GM18519 (cell line): ENCODE measurements around the gene HTT-AS.
A peak's percentile ranks its signal among the peaks of the same experiment; 100 is the strongest.
"Not testable (repeated sequence)": the region's sequence is repeated elsewhere in the genome, so short reads cannot be mapped to it uniquely, and the experiment has no call there.

Source experiments
- ATAC-seq: cut with Tn5 transposase; IDR thresholded peaks from one replicate; pipeline ENCODE4 v1.9.1; 2021; ENCODE audit warnings: mild to moderate bottlenecking, moderate library complexity; ENCODE audit not compliant: unreplicated experiment, low FRiP score

Gene HTT-AS

DNA sequence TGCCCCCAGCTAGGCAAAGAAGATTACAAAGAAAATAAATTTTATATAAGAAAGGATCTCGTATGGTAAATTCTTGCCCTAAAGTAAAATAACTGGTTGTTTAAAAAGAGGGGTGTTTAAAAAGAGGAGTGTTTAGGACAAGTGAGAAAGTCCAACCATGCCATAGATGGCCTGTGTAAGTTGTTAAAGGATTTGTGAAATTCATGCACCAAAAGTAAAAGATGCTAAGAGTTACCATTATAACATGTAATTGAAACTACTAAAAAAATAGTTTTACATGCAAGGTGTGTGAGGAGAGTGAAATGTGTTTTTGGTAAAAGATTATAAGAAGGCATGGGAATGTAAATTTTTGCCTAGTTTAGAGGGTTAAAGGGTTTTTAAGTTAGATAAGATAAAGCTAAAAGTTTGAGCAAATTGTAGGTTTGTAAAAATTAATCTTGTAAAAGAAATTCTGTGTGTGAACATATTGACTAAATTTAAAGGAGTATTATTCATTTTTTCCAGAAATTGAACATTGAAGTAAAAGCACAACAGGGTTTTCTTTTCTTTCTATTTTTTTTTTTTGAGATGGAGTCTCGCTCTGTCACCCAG, 20.1 kb downstream of the HTT-AS start:
- no peak for ATAC-seq

DNA sequence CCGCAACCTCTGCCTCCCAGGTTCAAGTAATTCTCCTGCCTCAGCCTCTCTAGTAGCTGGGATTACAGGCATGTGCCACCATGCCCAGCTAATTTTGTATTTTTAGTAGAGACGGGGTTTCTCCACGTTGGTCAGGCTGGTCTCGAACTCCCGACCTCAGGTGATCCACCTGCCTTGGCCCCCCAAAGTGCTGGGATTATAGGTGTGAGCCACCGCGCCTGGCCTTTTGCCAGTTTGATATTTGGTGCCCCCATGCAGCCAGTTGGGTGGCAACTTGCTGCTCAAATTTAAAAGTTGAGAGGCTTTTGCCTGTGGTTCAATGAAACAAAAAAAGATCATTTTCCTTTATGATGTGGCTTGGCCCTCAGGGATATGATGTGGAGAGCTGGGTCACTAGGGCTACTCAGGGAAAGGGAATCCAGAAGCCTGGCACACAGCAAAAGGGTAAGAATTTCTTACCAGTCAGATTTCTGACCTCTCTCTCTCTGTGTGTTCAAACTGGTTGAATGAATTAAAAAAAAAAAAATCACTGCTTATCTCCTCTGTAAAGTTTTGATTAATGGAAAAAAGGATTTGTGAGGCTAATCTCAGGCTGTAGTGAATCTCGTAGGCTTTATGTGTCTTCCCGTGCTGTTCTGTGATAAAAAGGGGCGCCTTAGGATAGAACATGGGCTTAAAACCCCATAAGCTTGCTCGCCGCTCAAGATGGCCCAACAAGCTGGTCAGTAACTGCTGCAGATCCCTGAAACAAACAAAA, 23.0 kb downstream of the HTT-AS start:
- ATAC-seq = not testable (repeated sequence)

DNA sequence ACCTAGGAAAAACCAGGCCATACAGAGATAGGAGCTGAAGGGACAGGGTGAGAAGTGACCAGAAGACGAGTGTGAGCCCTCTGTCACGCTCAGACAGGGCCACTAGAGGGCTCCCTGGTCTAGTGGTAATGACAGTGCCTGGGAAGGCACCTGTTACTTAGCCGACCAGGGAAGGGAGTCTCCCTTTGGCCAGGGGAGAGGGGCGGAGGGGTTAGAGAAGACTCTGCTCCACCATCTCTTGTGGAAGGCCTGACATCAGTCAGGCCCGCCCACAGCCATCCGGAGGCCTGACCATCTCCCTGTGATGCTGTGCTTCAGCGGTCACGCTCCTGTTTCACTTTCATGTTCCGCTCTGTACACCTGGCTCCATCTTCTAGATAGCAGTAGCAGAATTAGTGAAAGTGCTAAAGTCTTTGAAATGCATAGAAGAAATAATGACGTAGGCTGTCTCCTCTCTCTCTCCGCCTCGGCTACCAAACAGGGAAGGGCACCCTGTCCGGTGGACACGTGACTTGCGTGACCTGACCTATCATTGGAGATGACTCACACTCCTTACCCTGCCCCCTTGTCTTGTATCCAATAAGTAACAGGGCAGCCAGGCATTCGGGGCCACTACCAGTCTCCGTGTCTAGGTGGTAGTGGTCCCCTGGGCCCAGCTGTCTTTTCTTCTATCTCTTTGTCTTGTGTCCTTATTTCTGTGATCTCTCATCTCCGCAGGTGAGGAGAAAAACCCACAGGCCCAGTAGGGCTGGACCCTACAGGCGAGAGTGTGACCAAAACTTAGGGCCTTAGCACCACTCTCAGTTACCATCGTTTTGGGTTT, 26.7 kb downstream of the HTT-AS start:
- ATAC-seq = peak; percentile 52

DNA sequence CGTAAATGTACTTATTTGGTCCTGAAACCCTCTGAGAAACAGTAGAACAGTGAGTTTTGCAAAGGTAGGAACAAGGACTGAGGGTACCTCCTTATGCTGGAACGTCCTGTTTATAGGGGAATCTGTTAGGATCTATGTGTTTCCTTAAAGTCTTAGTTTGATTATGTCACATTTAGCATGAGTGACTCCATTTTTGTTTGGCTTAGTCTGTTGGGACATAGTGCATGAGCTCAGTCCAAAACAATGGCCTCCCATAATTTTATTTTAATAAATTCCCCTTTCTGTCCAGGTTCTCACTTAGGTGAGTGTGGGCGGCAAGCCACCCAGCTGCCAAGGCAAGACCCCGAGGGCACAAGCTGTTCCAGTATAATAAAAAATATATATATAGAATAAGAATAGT, 27.7 kb downstream of the HTT-AS start:
- no peak for ATAC-seq

DNA sequence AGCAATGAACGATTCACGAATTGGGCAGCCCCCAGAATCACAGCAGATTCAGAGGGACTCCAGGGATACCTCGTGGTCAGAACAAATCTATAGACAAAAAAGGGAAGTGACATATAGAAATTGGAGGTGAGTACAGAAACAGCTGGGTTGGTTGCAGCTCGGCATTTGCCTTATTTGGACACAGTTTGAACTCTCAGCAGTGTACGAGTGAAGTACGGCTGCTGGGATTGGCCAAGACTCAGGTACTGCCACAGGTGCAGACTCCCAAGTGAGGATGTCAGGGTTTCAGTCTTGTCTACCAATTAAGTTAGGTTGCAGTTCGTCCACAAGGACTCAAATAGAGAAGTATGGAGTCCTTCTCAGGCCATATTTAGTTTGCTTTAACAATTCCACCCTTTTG, 28.2 kb downstream of the HTT-AS start:
- ATAC-seq = no peak

DNA sequence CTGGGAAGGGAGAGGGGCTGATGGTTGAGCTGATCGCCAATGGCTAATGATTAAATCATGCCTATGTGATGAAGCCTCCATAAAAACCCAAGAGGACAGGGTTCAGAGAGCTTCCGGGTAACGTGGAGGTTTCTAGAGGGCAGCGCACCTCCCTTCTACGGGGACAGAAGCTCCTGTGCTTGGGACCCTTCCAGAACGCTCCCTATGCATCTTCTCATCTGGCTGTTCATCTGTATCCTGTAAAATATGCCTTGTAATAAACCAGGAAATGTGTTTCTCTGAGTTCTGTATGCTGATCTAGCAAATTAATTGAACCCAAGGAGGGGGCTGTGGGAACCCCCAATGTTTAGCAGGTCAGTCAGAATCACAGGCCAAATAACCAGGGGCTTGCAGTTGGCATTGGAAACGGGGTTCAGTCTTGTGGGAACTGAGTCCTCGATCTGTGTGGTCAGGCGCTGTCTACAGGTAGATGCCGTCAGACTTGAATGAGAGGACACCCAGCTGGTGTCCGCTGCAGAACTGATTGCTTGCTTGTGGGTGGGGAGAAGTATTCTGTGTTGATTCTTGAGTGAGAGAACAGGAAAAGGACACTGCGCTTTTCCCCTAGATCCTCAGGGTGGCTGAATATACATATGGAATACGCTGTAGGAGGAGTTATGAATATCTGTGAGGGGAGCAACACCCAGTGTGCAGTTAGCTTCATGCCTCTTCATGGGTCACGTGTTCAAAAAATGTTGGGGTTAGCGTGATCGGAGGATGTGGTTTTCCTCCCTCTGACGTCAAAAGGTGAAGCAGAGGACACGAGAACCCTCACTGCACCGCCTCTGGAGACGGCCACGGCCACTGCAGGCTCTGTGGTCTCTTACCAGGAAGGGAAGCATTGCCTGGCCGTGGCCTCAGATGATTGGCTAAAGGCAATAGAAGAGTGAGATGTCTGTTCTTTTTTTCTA, 29.2 kb downstream of the HTT-AS start:
- no peak for ATAC-seq

DNA sequence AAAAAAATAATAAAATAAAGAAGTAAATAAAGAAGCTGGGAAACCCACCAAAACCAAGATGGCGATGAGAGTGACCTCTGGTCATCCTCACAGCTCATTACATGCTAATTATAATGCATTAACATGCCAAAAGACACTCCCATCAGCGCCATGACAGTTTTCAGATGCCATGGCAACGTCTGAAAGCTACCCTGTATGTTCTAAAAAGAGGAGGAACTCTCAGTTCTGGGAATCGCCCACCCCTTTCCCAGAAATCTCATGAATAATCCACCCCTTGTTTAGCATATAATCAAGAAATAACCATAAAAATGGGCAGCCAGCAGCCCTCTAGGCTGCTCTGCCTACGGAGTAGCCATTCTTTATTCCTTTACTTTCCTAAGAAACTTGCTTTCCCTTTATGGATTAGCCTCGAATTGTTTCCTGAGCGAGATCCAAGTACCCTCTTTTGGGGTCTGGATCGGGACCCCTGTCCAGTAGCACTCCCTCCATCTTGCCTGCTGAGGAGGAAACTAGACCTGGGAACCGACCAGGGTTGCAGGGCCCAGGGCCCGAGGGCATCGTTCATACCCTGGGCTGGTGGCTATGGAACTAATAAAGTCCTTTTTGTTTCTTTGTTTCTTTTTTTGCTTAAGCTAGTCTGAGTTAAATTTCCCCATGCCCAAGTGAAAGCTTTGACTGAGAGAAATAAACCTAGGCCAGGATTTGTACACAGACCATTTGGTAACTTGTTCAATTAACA, 30.9 kb downstream of the HTT-AS start:
- no peak for ATAC-seq

DNA sequence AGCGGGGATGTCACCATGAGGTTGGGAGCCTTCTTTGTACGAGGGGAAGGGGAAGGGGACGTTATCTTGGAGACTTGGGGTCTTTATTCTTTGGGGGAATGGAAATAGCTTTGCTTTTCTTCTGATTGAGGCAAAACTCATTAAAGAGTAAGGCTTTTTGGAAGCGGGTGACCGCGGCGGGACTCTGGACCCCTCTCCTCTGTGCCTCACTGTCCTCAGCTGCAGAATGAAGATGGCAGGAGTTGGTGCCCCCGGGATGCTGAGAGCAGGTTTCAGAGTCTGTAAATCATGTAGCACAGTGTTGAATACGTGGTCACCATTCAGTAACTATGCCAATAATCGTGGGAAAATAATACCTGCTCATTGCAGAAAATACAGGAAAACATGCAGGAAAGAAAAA, 32.1 kb downstream of the HTT-AS start:
- no peak for ATAC-seq

DNA sequence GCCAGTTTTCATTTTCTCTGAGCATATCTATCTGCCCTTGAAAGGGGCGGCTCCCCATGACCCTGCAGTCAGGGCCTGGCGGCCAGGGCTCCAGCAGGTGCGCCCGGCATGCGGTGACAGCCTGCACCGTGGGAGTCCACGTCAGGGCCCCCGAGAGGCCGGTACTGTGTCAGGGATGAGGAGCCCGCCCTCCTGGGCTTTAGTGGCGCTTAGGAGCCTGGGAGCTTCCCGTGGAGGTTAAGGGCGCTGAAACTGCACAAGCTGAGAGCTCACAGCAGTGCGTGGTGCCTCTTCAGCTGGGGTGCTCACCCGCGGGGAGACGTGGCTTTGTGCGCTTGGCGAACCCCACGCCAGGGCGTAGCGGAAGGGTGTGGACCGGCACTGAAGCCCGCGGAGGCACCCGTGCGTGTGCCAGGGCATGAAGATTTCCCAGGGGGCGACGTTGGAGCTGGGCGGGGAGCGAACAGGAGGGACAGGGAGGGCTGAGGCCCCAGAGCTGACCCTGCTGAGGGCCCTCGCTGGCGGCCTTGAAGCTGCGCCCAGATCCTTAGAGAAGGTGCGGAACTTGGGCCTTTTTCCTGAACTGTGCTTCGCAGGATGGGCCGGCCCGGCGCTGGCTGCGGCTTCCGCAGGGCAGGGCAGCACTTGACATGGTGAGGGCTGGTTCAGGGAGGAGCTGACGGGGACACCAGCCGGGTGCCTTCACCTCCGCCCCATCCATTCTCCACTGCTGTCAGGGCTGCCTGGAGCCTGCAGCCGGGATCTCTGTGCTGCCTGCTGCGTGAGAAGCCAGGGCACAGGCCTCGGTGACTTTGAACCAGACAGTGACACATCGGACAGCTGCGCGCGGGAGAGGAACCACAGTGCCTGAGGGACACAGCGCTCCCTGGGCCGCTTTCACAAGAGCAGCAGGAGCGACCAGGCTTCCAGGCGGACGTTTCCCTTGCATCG, 32.9 kb downstream of the HTT-AS start:
- no peak for ATAC-seq

DNA sequence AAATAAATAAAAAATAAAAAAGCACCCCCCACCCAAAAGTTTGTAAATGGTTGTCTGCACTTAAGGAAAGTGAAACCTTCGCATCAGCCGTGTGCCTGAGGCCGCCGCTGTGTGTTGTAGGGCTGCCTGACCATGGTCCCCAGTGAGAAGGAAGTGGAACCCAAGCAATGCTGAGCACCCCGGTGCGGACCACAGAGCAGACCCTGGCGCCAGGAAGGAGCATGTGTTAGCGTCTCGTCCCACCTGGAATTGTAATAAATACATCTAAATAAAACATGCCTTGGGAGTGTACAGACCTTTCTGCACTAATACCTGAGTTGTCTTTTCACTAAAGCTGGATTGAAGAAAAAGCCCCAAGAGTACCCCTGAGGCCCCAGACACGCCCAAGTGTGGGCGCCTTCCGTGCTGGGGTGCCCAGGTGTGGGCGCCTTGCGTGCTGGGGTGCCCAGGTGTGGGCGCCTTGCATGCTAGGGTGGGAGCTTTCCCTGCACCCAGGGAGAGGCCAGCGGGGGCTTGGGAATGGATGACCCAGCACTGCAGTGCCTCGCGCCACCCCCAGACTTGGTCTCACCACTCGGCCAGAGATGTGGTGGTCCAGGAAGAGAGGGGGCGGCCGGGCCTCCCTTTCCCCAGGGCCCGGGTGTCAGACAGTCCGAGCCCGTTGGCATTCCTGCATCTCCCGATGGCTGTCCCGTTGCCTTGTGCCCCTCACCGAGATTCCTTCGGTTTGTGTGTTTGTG, 33.7 kb downstream of the HTT-AS start:
- ATAC-seq = peak; percentile 33

DNA sequence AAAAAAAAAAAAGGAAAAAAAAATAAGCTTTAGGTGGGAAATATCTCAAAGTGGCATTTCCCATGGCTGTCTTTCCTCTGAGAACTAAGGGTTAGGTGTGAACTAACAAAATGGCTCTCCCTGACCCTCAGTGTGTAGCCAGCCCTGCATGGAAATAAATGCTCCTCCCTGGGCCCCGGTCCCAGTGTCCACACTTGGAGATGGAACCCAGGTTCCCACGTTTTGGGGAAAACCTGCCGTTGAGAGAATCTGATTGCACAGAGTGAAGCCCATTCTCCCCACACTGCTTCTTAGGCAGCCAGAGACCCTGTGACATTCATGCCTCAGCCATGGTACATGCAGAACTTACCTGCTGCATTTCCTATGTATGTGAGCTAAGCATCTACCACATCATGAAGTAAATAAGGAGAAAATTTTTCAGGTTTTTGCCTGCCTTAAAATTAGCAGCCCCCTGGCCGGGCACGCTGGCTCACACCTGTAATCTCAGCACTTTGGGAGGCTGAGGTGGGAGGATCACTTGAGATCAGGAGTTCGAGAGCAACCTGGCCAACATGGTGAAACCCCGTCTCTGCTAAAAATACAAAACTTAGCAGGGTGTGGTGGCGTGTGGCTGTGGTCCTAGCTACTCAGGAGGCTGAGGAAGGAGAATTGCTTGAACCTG, 34.5 kb downstream of the HTT-AS start:
- no peak for ATAC-seq

DNA sequence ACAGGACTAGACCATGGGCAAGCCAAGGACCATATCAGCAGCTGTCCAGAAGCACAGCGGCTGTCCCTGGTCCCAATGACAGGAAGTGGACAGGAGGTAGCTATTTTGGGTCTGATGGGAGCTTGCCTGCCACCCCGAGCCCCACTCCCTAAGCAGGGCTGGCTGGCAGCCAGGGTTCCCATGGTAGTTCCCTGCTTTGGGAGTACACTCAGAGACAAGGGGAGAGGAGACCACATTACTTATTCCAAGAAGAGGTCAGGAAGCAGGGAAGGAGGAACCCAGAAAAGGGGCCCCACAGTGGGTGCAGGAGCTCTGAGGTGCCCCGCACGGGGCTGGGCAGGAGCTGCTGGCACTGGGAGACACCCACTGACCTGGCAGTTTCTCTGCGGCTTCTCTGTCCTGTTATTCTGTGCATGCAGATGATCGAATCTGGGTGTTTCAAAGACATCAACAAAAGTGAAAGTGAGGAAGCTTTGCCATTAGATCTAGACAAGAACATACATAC, 36.3 kb downstream of the HTT-AS start:
- no peak for ATAC-seq

DNA sequence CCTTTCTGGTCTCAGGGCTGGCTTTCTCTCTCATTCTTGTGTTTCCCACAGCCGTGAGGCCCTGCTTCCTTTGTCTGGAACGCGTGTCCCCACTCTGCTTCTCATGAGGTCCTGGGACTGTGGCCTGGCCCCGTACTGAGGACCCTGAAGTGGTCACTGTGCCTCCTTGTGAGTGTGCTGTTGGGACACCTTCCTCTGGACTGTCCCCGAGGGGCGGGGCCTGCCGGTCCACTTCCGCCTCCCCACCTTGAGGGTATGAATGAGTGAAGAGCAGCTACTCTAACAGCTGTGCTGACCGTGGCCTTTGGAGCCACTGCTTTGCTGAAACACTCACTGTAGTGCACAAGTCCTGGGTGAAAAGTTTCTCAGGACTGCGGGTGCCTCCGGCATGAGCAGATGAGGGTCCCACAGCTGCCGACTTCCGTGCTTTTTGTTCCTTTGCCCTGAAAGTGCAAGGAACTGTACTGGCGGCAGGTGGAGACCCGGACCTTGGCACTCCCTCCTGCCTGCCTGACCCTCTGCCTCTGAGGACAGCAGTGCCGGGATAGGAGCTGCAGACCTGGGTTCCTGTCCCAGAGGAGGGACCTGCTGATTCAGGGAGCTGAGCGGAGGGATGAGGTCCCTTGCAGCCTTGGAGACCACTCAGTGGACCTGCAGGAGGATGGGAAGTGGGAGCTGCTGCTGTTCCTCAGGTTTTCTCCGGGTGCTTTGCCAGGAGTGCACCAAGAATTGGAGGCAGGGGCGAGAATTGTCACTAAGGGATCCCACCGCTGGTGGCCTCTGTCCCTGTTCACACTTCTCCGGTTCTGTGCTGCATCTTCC, 38.0 kb downstream of the HTT-AS start:
- no peak for ATAC-seq

DNA sequence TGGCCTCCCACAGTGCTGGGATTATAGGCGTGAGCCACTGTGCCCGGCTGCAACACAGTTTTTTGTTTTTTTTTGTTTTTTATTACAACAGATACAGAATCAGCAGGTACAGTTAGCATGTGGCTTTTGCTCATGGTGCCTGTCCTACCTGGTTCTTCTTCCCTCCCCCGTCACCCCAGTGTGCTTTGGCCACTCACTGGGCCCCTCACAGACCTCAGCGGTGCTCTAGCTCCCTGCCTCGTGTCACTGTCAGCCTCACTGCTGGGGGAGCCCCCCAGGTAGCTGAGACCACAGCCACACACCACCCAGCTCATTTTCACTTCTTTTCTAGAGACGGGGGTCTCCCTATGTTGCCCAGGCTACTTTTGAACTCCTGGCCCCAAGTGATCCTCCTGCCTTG, 38.7 kb downstream of the HTT-AS start:
- ATAC-seq = no peak

DNA sequence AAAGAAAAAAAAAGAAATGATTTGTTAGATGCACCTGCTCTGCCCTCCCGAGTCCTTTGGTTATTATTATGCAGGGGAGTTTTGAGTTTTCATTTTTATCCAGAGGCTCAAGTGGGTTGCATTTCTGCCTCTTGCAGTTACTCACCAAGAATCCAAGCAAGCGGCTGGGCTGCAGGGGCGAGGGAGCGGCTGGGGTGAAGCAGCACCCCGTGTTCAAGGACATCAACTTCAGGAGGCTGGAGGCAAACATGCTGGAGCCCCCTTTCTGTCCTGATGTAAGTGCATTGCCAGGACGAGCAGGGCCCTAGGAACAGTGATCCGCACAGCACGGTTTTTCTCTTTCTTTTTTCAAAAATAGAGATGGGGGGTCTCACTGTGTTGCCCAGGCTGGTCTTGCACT, 39.1 kb downstream of the HTT-AS start:
- no peak for ATAC-seq

DNA sequence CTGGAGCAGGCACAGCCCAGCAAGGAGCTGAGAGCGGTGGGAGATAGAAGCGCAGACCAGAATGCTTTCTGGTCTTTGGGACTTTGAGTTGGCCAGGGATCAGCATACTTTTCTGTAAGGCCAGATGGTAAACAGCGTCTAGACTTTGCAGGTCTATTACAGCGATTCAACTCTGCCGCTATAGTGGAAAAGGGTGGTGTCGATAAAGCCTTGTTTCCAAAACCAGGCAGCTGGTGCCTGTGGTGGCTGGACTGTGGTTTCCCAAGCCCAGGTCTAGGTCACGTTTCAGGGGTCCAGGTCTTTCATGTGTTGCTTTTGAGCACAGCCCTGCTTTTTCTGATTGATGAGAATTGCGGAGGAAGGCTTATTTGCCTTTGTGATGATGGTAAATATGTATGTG, 40.1 kb downstream of the HTT-AS start:
- ATAC-seq = no peak
